ENCODE data around the gene PRKN. TPM values are rescaled to one million over a fixed set of nuclear protein-coding genes. Genes with fewer than 3 reads are reported as not detected.

PRKN gene
- total RNA-seq, 1 donor from 2014 or later = 0.34 TPM

GRCh38 chr6:162528538-162528937 lies 199.0 kb downstream of the PRKN start:
- DNase-seq = no peak

- DNase-seq = no peak
Measured at GRCh38 chr6:162526960-162527359, 200.6 kb downstream of the PRKN start.

GRCh38 chr6:162525181-162525580 lies 202.4 kb downstream of the PRKN start:
- no peak for DNase-seq

- no peak for DNase-seq
Measured at GRCh38 chr6:162512744-162513143, 214.8 kb downstream of the PRKN start.

- DNase-seq = no peak
Measured at GRCh38 chr6:162497389-162497788, 230.2 kb downstream of the PRKN start.

- DNase-seq = no peak
Measured at GRCh38 chr6:162493917-162494316, 233.6 kb downstream of the PRKN start.

GRCh38 chr6:162491637-162492036 lies 235.9 kb downstream of the PRKN start:
- DNase-seq = no peak

- no peak for DNase-seq
Measured at GRCh38 chr6:162489101-162489976, 238.2 kb downstream of the PRKN start.

GRCh38 chr6:162488444-162488843 lies 239.1 kb downstream of the PRKN start:
- no peak for DNase-seq

- DNase-seq = no peak
Measured at GRCh38 chr6:162485464-162485863, 242.1 kb downstream of the PRKN start.

GRCh38 chr6:162481938-162482337 lies 245.6 kb downstream of the PRKN start:
- DNase-seq = no peak

GRCh38 chr6:162481320-162481719 lies 246.2 kb downstream of the PRKN start:
- DNase-seq = no peak

- DNase-seq = no peak
Measured at GRCh38 chr6:162478192-162478671, 249.3 kb downstream of the PRKN start.

- no peak for DNase-seq
Measured at GRCh38 chr6:162474722-162475121, 252.8 kb downstream of the PRKN start.

GRCh38 chr6:162471842-162472241 lies 255.7 kb downstream of the PRKN start:
- no peak for DNase-seq

GRCh38 chr6:162468326-162468725 lies 259.2 kb downstream of the PRKN start:
- DNase-seq = no peak

- no peak for DNase-seq
Measured at GRCh38 chr6:162467679-162468078, 259.9 kb downstream of the PRKN start.

- DNase-seq = no peak
Measured at GRCh38 chr6:162463576-162463975, 264.0 kb downstream of the PRKN start.

GRCh38 chr6:162459985-162460384 lies 267.6 kb downstream of the PRKN start:
- no peak for DNase-seq

- no peak for DNase-seq
Measured at GRCh38 chr6:162450358-162450757, 277.2 kb downstream of the PRKN start.

GRCh38 chr6:162448294-162448693 lies 279.3 kb downstream of the PRKN start:
- DNase-seq = no peak

GRCh38 chr6:162443101-162443500 lies 284.5 kb downstream of the PRKN start:
- DNase-seq = no peak

GRCh38 chr6:162442687-162443086 lies 284.9 kb downstream of the PRKN start:
- DNase-seq = no peak

GRCh38 chr6:162441991-162442390 lies 285.6 kb downstream of the PRKN start:
- no peak for DNase-seq

- DNase-seq = no peak
Measured at GRCh38 chr6:162438980-162439379, 288.6 kb downstream of the PRKN start.
